BLaER1 (cell line): ENCODE measurements around the gene SERPINI1.

Experiments used
- H3K27ac ChIP-seq: shearing (Covaris generic); formaldehyde crosslinking; 2 replicates; pipeline ENCODE4 v1.8.1; 2022
- H3K27me3 ChIP-seq: shearing (Covaris generic); formaldehyde crosslinking; 2 replicates; pipeline ENCODE4 v1.8.1; 2022
- H3K36me3 ChIP-seq: shearing (Covaris generic); formaldehyde crosslinking; 2 replicates; pipeline ENCODE4 v1.8.1; 2022
- H3K4me1 ChIP-seq: shearing (Covaris generic); formaldehyde crosslinking; 2 replicates; pipeline ENCODE4 v1.8.1; 2022
- H3K4me2 ChIP-seq: shearing (Covaris generic); formaldehyde crosslinking; 2 replicates; pipeline ENCODE4 v1.8.1; 2022
- H3K4me3 ChIP-seq: shearing (Covaris generic); formaldehyde crosslinking; 2 replicates; pipeline ENCODE4 v1.8.1; 2022
- H3K9ac ChIP-seq: shearing (Covaris generic); formaldehyde crosslinking; 2 replicates; pipeline ENCODE4 v1.8.1; 2022
- H3K9me3 ChIP-seq: shearing (Covaris generic); formaldehyde crosslinking; 2 replicates; pipeline ENCODE4 v1.8.1; 2022
- H4K20me1 ChIP-seq: shearing (Covaris generic); formaldehyde crosslinking; 2 replicates; pipeline ENCODE4 v1.8.1; 2022
- Cebpa-rat ChIP-seq: shearing (Covaris generic); IDR thresholded peaks from 2 replicates; pipeline ENCODE4 v1.8.1; 2022

The SERPINI1 gene

GRCh38 chr3:167839460-167840134 is 104.1 kb downstream of the SERPINI1 start:
- H3K4me3 ChIP-seq = no peak overlapping the region
- H3K9me3 ChIP-seq = no peaks in the 10 kb centered on the region
- no peaks in the 10 kb centered on the region for H3K27me3 ChIP-seq
- H4K20me1 ChIP-seq = no peaks in the 10 kb centered on the region
- no peaks in the 10 kb centered on the region for H3K36me3 ChIP-seq
- H3K27ac ChIP-seq = no peak overlapping the region
- TF ChIP-seq Cebpa-rat = no peak
- peaks cover 11% of the 10 kb centered on the region for H3K4me1 ChIP-seq
- H3K9ac ChIP-seq = no peak overlapping the region
- H3K4me2 ChIP-seq = no peak overlapping the region

GRCh38 chr3:167840247-167840646 is 104.7 kb downstream of the SERPINI1 start:
- Histone ChIP-seq H3K4me3 (no peak overlapping the region), H3K36me3 (no peaks in the 10 kb centered on the region), H3K4me2 (no peak overlapping the region), H3K4me1 (peaks cover 11% of the 10 kb centered on the region), H3K27me3 (no peaks in the 10 kb centered on the region), H3K27ac (no peak overlapping the region), H3K9ac (no peak overlapping the region), H4K20me1 (no peaks in the 10 kb centered on the region), H3K9me3 (no peaks in the 10 kb centered on the region)
- no peak for TF ChIP-seq Cebpa-rat

- H3K36me3 ChIP-seq = no peaks in the 10 kb centered on the region
- no peaks in the 10 kb centered on the region for H3K27me3 ChIP-seq
- peaks cover 11% of the 10 kb centered on the region for H3K4me1 ChIP-seq
- H3K4me2 ChIP-seq = peak overlapping the region; percentile 29; the same call in 1 of the 2 replicates
- no peaks in the 10 kb centered on the region; the same call in 1 of the 2 replicates for H3K9me3 ChIP-seq
- H3K27ac ChIP-seq = no peak overlapping the region
- H3K9ac ChIP-seq = no peak overlapping the region
- H4K20me1 ChIP-seq = no peaks in the 10 kb centered on the region
- H3K4me3 ChIP-seq = no peak overlapping the region
- no peak for TF ChIP-seq Cebpa-rat
Measured at GRCh38 chr3:167843481-167843880, 108.0 kb downstream of the SERPINI1 start.

GRCh38 chr3:167843886-167844285 is 108.4 kb downstream of the SERPINI1 start:
- Histone ChIP-seq H3K36me3 (no peaks in the 10 kb centered on the region), H3K27me3 (no peaks in the 10 kb centered on the region), H3K4me3 (no peak overlapping the region), H4K20me1 (no peaks in the 10 kb centered on the region), H3K4me1 (peaks cover 11% of the 10 kb centered on the region), H3K9me3 (no peaks in the 10 kb centered on the region; the same call in 1 of the 2 replicates), H3K4me2 (peak overlapping the region; percentile 29; the same call in 1 of the 2 replicates), H3K9ac (no peak overlapping the region), H3K27ac (no peak overlapping the region)
- no peak for TF ChIP-seq Cebpa-rat

GRCh38 chr3:167844528-167844927 is 109.0 kb downstream of the SERPINI1 start:
- no peak for TF ChIP-seq Cebpa-rat
- H3K27ac ChIP-seq = no peak overlapping the region
- H4K20me1 ChIP-seq = no peaks in the 10 kb centered on the region
- H3K36me3 ChIP-seq = no peaks in the 10 kb centered on the region
- H3K9ac ChIP-seq = no peak overlapping the region
- no peaks in the 10 kb centered on the region; the same call in 1 of the 2 replicates for H3K9me3 ChIP-seq
- H3K4me2 ChIP-seq = no peak overlapping the region
- H3K4me3 ChIP-seq = no peak overlapping the region
- H3K27me3 ChIP-seq = no peaks in the 10 kb centered on the region
- peaks cover 11% of the 10 kb centered on the region for H3K4me1 ChIP-seq

- no peak overlapping the region for H3K27ac ChIP-seq
- no peak overlapping the region for H3K4me2 ChIP-seq
- H3K36me3 ChIP-seq = no peaks in the 10 kb centered on the region
- no peak for TF ChIP-seq Cebpa-rat
- H4K20me1 ChIP-seq = no peaks in the 10 kb centered on the region
- H3K27me3 ChIP-seq = no peaks in the 10 kb centered on the region
- H3K9me3 ChIP-seq = no peaks in the 10 kb centered on the region; the same call in 1 of the 2 replicates
- H3K4me1 ChIP-seq = no peaks in the 10 kb centered on the region
- no peak overlapping the region for H3K4me3 ChIP-seq
- H3K9ac ChIP-seq = no peak overlapping the region
Measured at GRCh38 chr3:167851171-167851570, 115.7 kb downstream of the SERPINI1 start.

GRCh38 chr3:167851749-167852148 is 116.2 kb downstream of the SERPINI1 start:
- Histone ChIP-seq H3K9ac (no peak overlapping the region), H3K36me3 (no peaks in the 10 kb centered on the region), H3K4me3 (no peak overlapping the region), H3K4me1 (no peaks in the 10 kb centered on the region), H3K27ac (no peak overlapping the region), H3K9me3 (no peaks in the 10 kb centered on the region; the same call in 1 of the 2 replicates), H3K4me2 (no peak overlapping the region), H3K27me3 (no peaks in the 10 kb centered on the region), H4K20me1 (no peaks in the 10 kb centered on the region)
- TF ChIP-seq Cebpa-rat = no peak

GRCh38 chr3:167852216-167852615 is 116.7 kb downstream of the SERPINI1 start:
- H3K4me2 ChIP-seq = no peak overlapping the region
- TF ChIP-seq Cebpa-rat = no peak
- no peak overlapping the region for H3K9ac ChIP-seq
- no peaks in the 10 kb centered on the region; the same call in 1 of the 2 replicates for H3K9me3 ChIP-seq
- H3K36me3 ChIP-seq = no peaks in the 10 kb centered on the region
- H3K4me3 ChIP-seq = no peak overlapping the region
- H3K27ac ChIP-seq = no peak overlapping the region
- H3K27me3 ChIP-seq = no peaks in the 10 kb centered on the region
- no peaks in the 10 kb centered on the region for H4K20me1 ChIP-seq
- H3K4me1 ChIP-seq = no peaks in the 10 kb centered on the region

- no peaks in the 10 kb centered on the region for H3K27me3 ChIP-seq
- H3K9me3 ChIP-seq = no peaks in the 10 kb centered on the region
- no peak overlapping the region for H3K27ac ChIP-seq
- no peak overlapping the region for H3K9ac ChIP-seq
- H3K4me2 ChIP-seq = no peak overlapping the region
- H3K36me3 ChIP-seq = no peaks in the 10 kb centered on the region
- no peaks in the 10 kb centered on the region for H4K20me1 ChIP-seq
- H3K4me1 ChIP-seq = no peaks in the 10 kb centered on the region
- no peak overlapping the region for H3K4me3 ChIP-seq
- no peak for TF ChIP-seq Cebpa-rat
Measured at GRCh38 chr3:167854063-167854462, 118.5 kb downstream of the SERPINI1 start.

GRCh38 chr3:167854846-167855245 is 119.3 kb downstream of the SERPINI1 start:
- no peak overlapping the region for H3K27ac ChIP-seq
- no peaks in the 10 kb centered on the region for H4K20me1 ChIP-seq
- H3K36me3 ChIP-seq = no peaks in the 10 kb centered on the region
- H3K4me2 ChIP-seq = no peak overlapping the region
- H3K9ac ChIP-seq = no peak overlapping the region
- no peak for TF ChIP-seq Cebpa-rat
- H3K4me1 ChIP-seq = no peaks in the 10 kb centered on the region
- no peaks in the 10 kb centered on the region for H3K9me3 ChIP-seq
- H3K4me3 ChIP-seq = no peak overlapping the region
- no peaks in the 10 kb centered on the region for H3K27me3 ChIP-seq
